Loucy (cell line): ENCODE measurements around the gene ANXA6.

ENCODE experiments used
- EZH2phosphoT487 ChIP-seq: fragments of 200-600 bp; IDR thresholded peaks from 2 replicates; pipeline ENCODE4 v1.6.1; 2018; ENCODE audit warnings: antibody characterized with exemption, mild to moderate bottlenecking, moderate library complexity, borderline replicate concordance
- TF ChIP-seq, protein P1 (sequence below): fragments of 200-600 bp; sonication (generic); conservative IDR thresholded peaks from 2 replicates; pipeline ENCODE4 v1.5.1; 2014; ENCODE audit warnings: mild to moderate bottlenecking, antibody characterized with exemption, low read length

- no peak for TF ChIP-seq EZH2phosphoT487
- TF ChIP-seq, protein P1, sequence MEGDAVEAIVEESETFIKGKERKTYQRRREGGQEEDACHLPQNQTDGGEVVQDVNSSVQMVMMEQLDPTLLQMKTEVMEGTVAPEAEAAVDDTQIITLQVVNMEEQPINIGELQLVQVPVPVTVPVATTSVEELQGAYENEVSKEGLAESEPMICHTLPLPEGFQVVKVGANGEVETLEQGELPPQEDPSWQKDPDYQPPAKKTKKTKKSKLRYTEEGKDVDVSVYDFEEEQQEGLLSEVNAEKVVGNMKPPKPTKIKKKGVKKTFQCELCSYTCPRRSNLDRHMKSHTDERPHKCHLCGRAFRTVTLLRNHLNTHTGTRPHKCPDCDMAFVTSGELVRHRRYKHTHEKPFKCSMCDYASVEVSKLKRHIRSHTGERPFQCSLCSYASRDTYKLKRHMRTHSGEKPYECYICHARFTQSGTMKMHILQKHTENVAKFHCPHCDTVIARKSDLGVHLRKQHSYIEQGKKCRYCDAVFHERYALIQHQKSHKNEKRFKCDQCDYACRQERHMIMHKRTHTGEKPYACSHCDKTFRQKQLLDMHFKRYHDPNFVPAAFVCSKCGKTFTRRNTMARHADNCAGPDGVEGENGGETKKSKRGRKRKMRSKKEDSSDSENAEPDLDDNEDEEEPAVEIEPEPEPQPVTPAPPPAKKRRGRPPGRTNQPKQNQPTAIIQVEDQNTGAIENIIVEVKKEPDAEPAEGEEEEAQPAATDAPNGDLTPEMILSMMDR: no peak
Observed at GRCh38 chr5:151142933-151143332, 14.6 kb downstream of the ANXA6 start.
